PC-3 (cell line): ENCODE measurements around the gene TGIF2. TPM values are rescaled to one million over a fixed set of nuclear protein-coding genes. Genes with fewer than 3 reads are reported as not detected.
A peak's percentile ranks its signal among the peaks of the same experiment; 100 is the strongest.

Experiments
- ATAC-seq: fragments of 200-7000 bp; cut with Tn5 transposase; 2 replicates; pipeline ENCODE4 v1.9.1; 2020; ENCODE audit warnings: mild to moderate bottlenecking, moderate library complexity
- BruUV-seq: library from RNA; stranded (reverse); fragments of 400-500 nt; replicated peaks from 2 replicates; lab custom pipeline; 2021; lab: Mats Ljungman, UMichigan
- CTCF ChIA-PET: fragments of 300-600 bp; sonication (Branson Sonifier 250); formaldehyde crosslinking; loops from one replicate; lab custom pipeline; 2022; ENCODE audit warnings: antibody characterized with exemption; lab: Charles Lee
- POLR2A ChIA-PET: fragments of 300-600 bp; sonication (Branson Sonifier 250); formaldehyde crosslinking; loops from one replicate; lab custom pipeline; 2022; ENCODE audit warnings: antibody characterized with exemption; ENCODE audit not compliant: unreplicated experiment; lab: Charles Lee
- DNase-seq: peaks from one replicate; pipeline ENCODE4 v3.0.0-alpha.2; 2015
- H2AFZ ChIP-seq: fragments of 300-600 bp; sonication (generic); 2 replicates; pipeline ENCODE4 v1.6.0; 2016; ENCODE audit warnings: antibody characterized with exemption, low read length
- H3F3A ChIP-seq: fragments of 300-600 bp; sonication (generic); one replicate; pipeline ENCODE4 v1.6.0; 2017; ENCODE audit warnings: antibody characterized with exemption, low read length, control low read depth, mild to moderate bottlenecking; ENCODE audit not compliant: unreplicated experiment
- H3K27ac ChIP-seq: fragments of 300-600 bp; sonication (generic); 2 replicates; pipeline ENCODE4 v1.5.1; 2016; ENCODE audit warnings: mild to moderate bottlenecking, low read length
- H3K27me3 ChIP-seq: fragments of 300-600 bp; sonication (generic); 2 replicates; pipeline ENCODE4 v1.6.1; 2016; ENCODE audit warnings: low read length, mixed read lengths
- H3K36me3 ChIP-seq: fragments of 300-600 bp; sonication (generic); 2 replicates; pipeline ENCODE4 v1.6.1; 2016; ENCODE audit warnings: low read depth, mixed run types, low read length, mixed read lengths
- H3K4me1 ChIP-seq: fragments of 300-600 bp; sonication (generic); 2 replicates; pipeline ENCODE4 v1.5.1; 2016; ENCODE audit warnings: low read length; ENCODE audit not compliant: insufficient read depth
- H3K4me2 ChIP-seq: fragments of 300-600 bp; sonication (generic); 2 replicates; pipeline ENCODE4 v1.6.0; 2016; ENCODE audit warnings: low read length
- H3K4me3 ChIP-seq: fragments of 300-600 bp; sonication (generic); 2 replicates; pipeline ENCODE4 v1.5.1; 2016; ENCODE audit warnings: mild to moderate bottlenecking, low read length, mixed read lengths
- H3K79me2 ChIP-seq: fragments of 300-600 bp; sonication (generic); 2 replicates; pipeline ENCODE4 v1.6.1; 2017; ENCODE audit warnings: low read length, mixed read lengths
- H3K9ac ChIP-seq: fragments of 300-600 bp; sonication (generic); 2 replicates; pipeline ENCODE4 v1.6.0; 2016; ENCODE audit warnings: mild to moderate bottlenecking, low read length
- H3K9me2 ChIP-seq: fragments of 300-600 bp; sonication (generic); replicated peaks from 2 replicates; pipeline ENCODE4 v1.6.1; 2016; ENCODE audit warnings: mixed run types, low read length, mixed read lengths
- H3K9me3 ChIP-seq: fragments of 300-600 bp; sonication (generic); 2 replicates; pipeline ENCODE4 v1.6.1; 2016; ENCODE audit warnings: low read length, mixed read lengths
- H4K20me1 ChIP-seq: fragments of 300-600 bp; sonication (generic); 2 replicates; pipeline ENCODE4 v1.6.1; 2016; ENCODE audit warnings: low read length, mixed read lengths
- EZH2 ChIP-seq: fragments of 300-600 bp; sonication (generic); IDR thresholded peaks from one replicate; pipeline ENCODE4 v1.6.1; 2017; ENCODE audit warnings: antibody characterized with exemption, mild to moderate bottlenecking, low read length; ENCODE audit not compliant: unreplicated experiment
- EZH2phosphoT487 ChIP-seq: fragments of 300-600 bp; sonication (generic); IDR thresholded peaks from 2 replicates; pipeline ENCODE4 v1.6.1; 2018; ENCODE audit warnings: mild to moderate bottlenecking, antibody characterized with exemption, low read length, borderline replicate concordance
- intact Hi-C: fragments of 100-400 bp; cut with micrococcal nuclease; formaldehyde crosslinking; loops from 2 replicates; pipeline ENCODE4 v1.9.0; 2023
- total RNA-seq: library from RNA; depleted of rRNA; stranded (reverse); fragments of >200 nt; gene quantifications from 2 replicates; pipeline ENCODE4 v1.2.3, GENCODE V29; 2014
- TF ChIP-seq, protein P1 (sequence below): fragments of 300-600 bp; sonication (generic); conservative IDR thresholded peaks from 2 replicates; pipeline ENCODE4 v1.5.1; 2017; ENCODE audit warnings: antibody characterized with exemption, low read depth, mild to moderate bottlenecking, low read length

Gene TGIF2
- total RNA-seq, 1 experiment from 2014 or later, result 15.2 TPM

DNA sequence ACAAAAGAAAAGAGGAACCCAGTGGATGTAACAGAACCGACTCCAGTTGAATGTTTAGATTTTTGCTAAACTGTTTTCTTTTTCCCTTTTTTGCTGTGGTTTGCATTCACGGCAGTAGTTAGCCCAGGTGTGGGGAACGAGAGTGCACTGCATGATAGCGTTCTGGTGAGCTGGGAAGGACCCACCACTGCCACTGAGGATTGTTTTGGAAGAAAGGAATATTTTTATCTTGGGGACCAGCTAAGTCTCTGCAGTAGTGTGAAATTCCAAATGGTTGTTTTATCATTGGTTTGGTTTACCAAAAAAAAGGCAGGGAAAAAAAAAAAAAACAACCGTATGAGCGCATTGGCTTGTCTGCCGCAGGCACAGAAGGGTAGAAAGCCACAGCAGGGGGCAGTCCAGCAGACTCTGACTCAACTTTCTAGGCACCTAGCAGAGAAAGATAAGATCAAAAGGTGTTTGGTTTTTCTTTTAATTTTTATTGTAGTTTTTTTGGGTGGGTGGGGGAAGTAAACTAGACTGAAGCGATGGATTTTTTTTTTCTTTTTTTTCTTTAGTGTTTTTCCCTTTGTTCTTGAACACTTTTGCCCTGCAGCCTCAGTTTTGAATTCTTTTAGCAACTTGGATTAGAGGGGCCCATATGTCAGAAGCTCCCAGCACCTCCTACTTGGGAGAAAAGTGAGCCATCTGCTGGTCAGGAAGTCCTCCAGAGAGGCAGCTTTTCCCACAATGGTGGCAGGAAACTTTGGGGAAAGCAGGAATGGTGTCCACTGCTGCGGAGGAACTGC is 18.7 kb downstream of the TGIF2 start:
- Histone ChIP-seq H3K4me1 (no peaks in the 10 kb centered on the region), H3K79me2 (no peaks in the 10 kb centered on the region), H3K9me3 (no peaks in the 10 kb centered on the region), H4K20me1 (no peaks in the 10 kb centered on the region), H3K27ac (no peak overlapping the region), H3K4me3 (no peak overlapping the region), H3K4me2 (no peak overlapping the region), H3F3A (peaks cover 3% of the 10 kb centered on the region), H3K9ac (no peak overlapping the region), H2AFZ (no peak overlapping the region), H3K27me3 (no peaks in the 10 kb centered on the region), H3K9me2 (no peaks in the 10 kb centered on the region), H3K36me3 (peaks cover 12% of the 10 kb centered on the region; the same call in 1 of the 2 replicates)
- intact Hi-C loops, result no loop called here
- POLR2A ChIA-PET, result no interaction called here
- DNase-seq (peak; percentile 38), ATAC-seq (no peak)
- TF ChIP-seq EZH2phosphoT487, result no peak
- TF ChIP-seq, protein P1, sequence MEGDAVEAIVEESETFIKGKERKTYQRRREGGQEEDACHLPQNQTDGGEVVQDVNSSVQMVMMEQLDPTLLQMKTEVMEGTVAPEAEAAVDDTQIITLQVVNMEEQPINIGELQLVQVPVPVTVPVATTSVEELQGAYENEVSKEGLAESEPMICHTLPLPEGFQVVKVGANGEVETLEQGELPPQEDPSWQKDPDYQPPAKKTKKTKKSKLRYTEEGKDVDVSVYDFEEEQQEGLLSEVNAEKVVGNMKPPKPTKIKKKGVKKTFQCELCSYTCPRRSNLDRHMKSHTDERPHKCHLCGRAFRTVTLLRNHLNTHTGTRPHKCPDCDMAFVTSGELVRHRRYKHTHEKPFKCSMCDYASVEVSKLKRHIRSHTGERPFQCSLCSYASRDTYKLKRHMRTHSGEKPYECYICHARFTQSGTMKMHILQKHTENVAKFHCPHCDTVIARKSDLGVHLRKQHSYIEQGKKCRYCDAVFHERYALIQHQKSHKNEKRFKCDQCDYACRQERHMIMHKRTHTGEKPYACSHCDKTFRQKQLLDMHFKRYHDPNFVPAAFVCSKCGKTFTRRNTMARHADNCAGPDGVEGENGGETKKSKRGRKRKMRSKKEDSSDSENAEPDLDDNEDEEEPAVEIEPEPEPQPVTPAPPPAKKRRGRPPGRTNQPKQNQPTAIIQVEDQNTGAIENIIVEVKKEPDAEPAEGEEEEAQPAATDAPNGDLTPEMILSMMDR, result peak; percentile 62
- CTCF ChIA-PET, result interaction anchor here (0.6 to 1.0 kb wide), 3 partner anchors 14 to 274 kb away, joined by 3 to 4 read pairs (median 3); partner anchors contain the start of gene RAB5IF
- no TSS peak for BruUV-seq

DNA sequence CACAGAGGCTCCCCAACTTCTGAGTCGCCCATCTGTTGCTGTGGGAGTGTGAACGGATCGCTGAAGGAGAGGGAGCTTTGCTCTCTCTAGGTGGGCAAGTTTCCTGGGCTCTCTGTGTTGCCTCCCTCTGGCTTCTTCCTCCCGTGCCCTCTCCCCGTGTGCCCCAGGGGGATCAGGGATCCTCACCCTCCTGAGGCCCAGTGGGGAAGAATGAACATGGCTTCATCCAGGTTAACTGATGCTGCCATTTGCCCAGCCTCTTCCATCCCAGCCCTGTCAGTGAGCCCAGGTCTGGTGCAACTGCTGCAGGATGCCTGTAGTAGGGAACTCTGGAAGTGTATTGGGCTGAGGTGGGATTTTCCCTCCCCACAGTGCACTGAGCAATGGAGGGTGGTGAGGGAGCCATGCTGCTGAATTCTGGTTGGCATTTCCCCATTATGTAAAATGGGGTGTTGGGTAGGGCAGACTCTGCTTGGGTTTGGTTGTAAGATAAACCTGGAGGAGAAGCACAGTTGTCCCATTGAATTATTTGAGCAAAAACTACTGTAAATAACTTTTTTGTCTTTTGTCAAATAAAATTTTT is 20.0 kb downstream of the TGIF2 start:
- H3K79me2 ChIP-seq, result no peaks in the 10 kb centered on the region
- H4K20me1 ChIP-seq, result no peaks in the 10 kb centered on the region
- intact Hi-C loops, result no loop called here
- no peak overlapping the region for H3K9ac ChIP-seq
- no peaks in the 10 kb centered on the region for H3K9me3 ChIP-seq
- CTCF ChIA-PET, result no interaction called here
- TF ChIP-seq EZH2phosphoT487 (no peak), EZH2 (no peak)
- TF ChIP-seq, protein P1, result no peak
- POLR2A ChIA-PET, result no interaction called here
- H2AFZ ChIP-seq, result no peak overlapping the region
- no TSS peak for BruUV-seq
- ATAC-seq, result no peak
- H3K36me3 ChIP-seq, result peaks cover 12% of the 10 kb centered on the region; the same call in 1 of the 2 replicates
- H3K9me2 ChIP-seq, result no peaks in the 10 kb centered on the region
- no peak for DNase-seq
- H3F3A ChIP-seq, result peaks cover 3% of the 10 kb centered on the region
- H3K27ac ChIP-seq, result no peak overlapping the region
- H3K27me3 ChIP-seq, result no peaks in the 10 kb centered on the region
- H3K4me2 ChIP-seq, result no peak overlapping the region
- H3K4me3 ChIP-seq, result no peak overlapping the region
- H3K4me1 ChIP-seq, result no peaks in the 10 kb centered on the region

DNA sequence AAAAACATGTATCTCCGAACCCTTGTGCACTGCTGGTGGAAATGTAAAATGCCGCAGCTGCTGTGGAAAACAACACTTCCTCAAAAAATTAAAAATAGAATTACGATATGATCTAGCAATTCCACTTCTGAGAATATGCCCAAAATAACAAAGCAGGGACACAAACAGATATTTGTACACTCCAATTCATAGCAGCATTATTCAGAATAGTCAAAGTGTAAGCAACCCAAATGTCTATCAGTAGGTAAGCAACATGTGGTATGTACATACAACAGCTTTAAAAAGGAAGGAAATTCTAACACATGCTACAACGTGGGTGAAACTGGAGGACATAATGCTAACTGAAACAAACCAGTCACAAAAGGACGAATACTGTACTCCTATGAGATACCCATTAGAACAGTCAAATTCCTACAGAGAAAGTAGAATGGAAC is 26.5 kb downstream of the TGIF2 start:
- POLR2A ChIA-PET, result interaction anchor here (0.6 kb wide), 1 partner anchor 278 kb away, joined by 5 read pairs; no protein-coding TSS in a partner anchor

More for the DNA sequence above, 26.5 kb downstream of the TGIF2 start:
- no peak for DNase-seq
- CTCF ChIA-PET, result no interaction called here
- H3K4me3 ChIP-seq, result no peak overlapping the region
- peaks cover 2% of the 10 kb centered on the region; the same call in 1 of the 2 replicates for H3K4me1 ChIP-seq
- no peak overlapping the region for H3K4me2 ChIP-seq
- no peaks in the 10 kb centered on the region for H4K20me1 ChIP-seq
- TF ChIP-seq EZH2, result no peak
- TF ChIP-seq, protein P1, result no peak
- no peak for TF ChIP-seq EZH2phosphoT487
- H3K36me3 ChIP-seq, result no peaks in the 10 kb centered on the region
- ATAC-seq, result no peak
- no peak overlapping the region for H3K27ac ChIP-seq
- H2AFZ ChIP-seq, result no peak overlapping the region
- no peaks in the 10 kb centered on the region for H3K27me3 ChIP-seq
- no peaks in the 10 kb centered on the region for H3F3A ChIP-seq
- H3K9me2 ChIP-seq, result no peaks in the 10 kb centered on the region
- H3K9me3 ChIP-seq, result no peaks in the 10 kb centered on the region
- intact Hi-C loops, result loop anchor here (10.0 kb wide), 1 partner anchor 265 kb away; a partner anchor contains a TSS
- BruUV-seq, result no TSS peak
- H3K79me2 ChIP-seq, result no peaks in the 10 kb centered on the region
- no peak overlapping the region for H3K9ac ChIP-seq
